Activated T-cell treated with anti-CD3 and anti-CD28 coated beads for 1 hour (primary cell): Measurements from ENCODE around the gene KAZN.
"Not testable (repeated sequence)": the region's sequence is repeated elsewhere in the genome, so short reads cannot be mapped to it uniquely, and the experiment has no call there.

Experiments
- DNase-seq: peaks from one replicate; pipeline ENCODE4 v3.0.0-alpha.2; 2020; ENCODE audit warnings: low read depth

KAZN gene

GRCh38 chr1:14956579-14957195 lies 358.2 kb downstream of the KAZN start:
- no peak for DNase-seq

GRCh38 chr1:14957375-14958098 lies 359.1 kb downstream of the KAZN start:
- DNase-seq = no peak

- DNase-seq = no peak
Observed at GRCh38 chr1:14958249-14959058, 360.0 kb downstream of the KAZN start.

- DNase-seq = no peak
Observed at GRCh38 chr1:14959059-14959694, 360.7 kb downstream of the KAZN start.

GRCh38 chr1:14961661-14962267 lies 363.3 kb downstream of the KAZN start:
- no peak for DNase-seq

- DNase-seq = no peak
Observed at GRCh38 chr1:14962407-14962806, 363.9 kb downstream of the KAZN start.

- not testable (repeated sequence) for DNase-seq
Observed at GRCh38 chr1:14963791-14964710, 365.6 kb downstream of the KAZN start.

GRCh38 chr1:14964711-14965055 lies 366.2 kb downstream of the KAZN start:
- no peak for DNase-seq

- DNase-seq = no peak
Observed at GRCh38 chr1:14968251-14968851, 369.9 kb downstream of the KAZN start.

GRCh38 chr1:14969006-14969405 lies 370.5 kb downstream of the KAZN start:
- DNase-seq = peak; percentile 3

- no peak for DNase-seq
Observed at GRCh38 chr1:14970115-14970798, 371.8 kb downstream of the KAZN start.

- DNase-seq = no peak
Observed at GRCh38 chr1:14970799-14971141, 372.3 kb downstream of the KAZN start.

- DNase-seq = no peak
Observed at GRCh38 chr1:14971221-14971620, 372.7 kb downstream of the KAZN start.

- DNase-seq = no peak
Observed at GRCh38 chr1:14972107-14972506, 373.6 kb downstream of the KAZN start.

- DNase-seq = no peak
Observed at GRCh38 chr1:14973773-14974172, 375.3 kb downstream of the KAZN start.

GRCh38 chr1:14974361-14974760 lies 375.9 kb downstream of the KAZN start:
- DNase-seq = no peak

- no peak for DNase-seq
Observed at GRCh38 chr1:14975119-14975518, 376.6 kb downstream of the KAZN start.

GRCh38 chr1:14976256-14976655 lies 377.8 kb downstream of the KAZN start:
- no peak for DNase-seq

GRCh38 chr1:14977338-14977931 lies 378.9 kb downstream of the KAZN start:
- DNase-seq = no peak
